SW480 (cell line): ENCODE data around the gene PRSS38.
"Not testable (repeated sequence)": the region's sequence is repeated elsewhere in the genome, so short reads cannot be mapped to it uniquely, and the experiment has no call there.

ENCODE experiments used
- DNase-seq: peaks from one replicate; pipeline ENCODE4 v3.0.0-alpha.2; 2016; ENCODE audit warnings: low spot score

Gene PRSS38

DNA sequence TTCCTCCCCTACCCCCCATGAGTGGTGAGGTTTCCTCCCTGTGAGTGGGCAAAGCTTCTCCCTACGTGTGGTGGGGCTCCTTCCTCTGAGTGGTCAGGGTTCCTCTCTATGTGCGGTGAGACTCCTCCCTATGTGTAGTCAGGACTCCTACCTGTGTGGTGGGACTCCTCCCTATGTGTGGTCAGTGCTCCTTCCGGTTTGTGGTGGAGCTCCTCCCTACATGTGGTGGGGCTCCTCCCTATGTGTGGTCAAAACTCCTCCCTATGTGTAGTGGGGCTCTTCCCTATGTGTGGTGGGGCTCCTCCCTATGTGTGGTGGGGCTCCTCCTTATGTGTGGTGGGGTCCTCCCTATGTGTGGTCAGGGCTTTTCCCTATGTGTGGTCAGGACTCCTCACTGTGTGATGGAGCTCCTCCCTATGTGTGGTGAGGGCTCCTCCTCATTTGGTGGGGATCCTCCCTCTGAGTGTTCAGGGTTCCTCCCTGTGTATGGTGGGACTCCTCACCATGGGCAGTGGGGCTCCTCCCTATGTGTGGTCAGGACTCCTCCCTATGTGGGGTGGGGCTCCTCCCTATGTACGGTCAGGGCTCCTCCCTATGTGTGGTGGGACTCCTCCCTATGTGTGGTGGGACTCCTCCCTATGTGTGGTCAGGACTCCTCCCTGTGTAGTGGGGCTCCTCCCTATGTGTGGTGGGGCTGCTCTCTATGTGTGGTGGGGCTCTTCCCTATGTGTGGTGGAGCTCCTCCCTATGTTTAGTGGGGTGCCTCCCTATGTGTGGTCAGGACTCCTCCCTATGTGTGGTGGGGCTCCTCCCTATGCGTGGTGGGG lies 29.1 kb downstream of the PRSS38 start:
- DNase-seq: no peak

DNA sequence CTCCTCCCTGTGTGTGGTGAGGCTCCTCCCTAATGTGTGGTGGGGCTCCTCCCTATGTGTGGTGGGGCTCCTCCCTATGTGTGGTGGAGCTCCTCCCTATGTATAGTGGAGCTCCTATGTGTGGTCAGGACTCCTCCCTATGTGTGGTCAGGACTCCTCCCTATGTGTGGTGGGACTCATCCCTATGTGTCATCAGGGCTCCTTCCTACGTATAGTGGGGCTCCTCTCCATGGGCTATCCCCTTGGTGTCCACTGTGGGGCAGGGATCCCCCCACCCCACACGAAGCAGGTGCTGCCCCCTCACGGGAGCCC lies 29.6 kb downstream of the PRSS38 start:
- no peak for DNase-seq

DNA sequence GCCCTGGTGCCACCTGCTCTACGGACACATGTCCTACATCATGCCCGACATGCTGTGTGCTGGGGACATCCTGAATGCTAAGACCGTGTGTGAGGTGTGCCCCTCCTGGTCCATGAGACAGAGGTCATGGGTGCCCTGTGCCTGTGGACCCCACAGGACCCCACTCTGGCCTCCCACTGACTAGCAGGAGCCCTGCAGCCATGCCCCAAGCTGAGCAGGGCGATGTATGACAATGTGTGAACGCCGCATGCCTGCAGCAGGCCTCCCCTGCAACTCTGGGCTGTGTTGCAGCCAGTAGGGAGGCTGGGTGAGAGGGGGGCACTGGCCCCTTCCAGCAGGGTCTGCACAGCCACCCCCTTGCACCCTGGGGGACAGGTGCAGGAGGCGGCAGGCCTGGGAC lies 30.0 kb downstream of the PRSS38 start:
- no peak for DNase-seq

DNA sequence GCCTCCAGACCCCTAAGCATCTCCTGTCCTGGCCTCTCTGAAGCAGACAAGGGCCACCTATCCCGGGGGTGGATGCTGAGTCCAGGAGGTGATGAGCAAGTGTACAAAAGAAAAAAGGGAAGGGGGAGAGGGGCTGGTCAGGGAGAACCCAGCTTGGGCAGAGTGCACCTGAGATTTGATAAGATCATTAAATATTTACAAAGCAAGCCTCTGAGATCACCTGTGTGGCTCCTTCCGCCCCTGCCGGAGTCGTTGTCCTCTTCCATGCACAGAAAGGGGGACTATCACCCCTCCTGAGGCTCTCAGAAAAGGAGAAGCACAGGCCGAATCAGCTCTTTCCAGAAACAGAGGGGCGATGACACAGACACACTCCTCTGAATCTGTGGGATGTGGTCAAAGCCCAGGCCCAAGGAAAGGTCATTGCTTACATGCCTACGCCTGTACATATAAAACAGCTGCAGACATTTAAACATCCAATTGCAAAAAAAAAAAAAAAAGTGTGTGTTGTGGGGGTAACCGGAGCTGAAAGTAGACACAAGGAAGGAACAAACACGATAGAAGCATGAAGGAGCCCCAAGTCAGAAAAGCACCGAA lies 30.9 kb downstream of the PRSS38 start:
- DNase-seq: no peak

GRCh38 chr1:227847046-227847445 lies 31.6 kb downstream of the PRSS38 start:
- DNase-seq: not testable (repeated sequence)

DNA sequence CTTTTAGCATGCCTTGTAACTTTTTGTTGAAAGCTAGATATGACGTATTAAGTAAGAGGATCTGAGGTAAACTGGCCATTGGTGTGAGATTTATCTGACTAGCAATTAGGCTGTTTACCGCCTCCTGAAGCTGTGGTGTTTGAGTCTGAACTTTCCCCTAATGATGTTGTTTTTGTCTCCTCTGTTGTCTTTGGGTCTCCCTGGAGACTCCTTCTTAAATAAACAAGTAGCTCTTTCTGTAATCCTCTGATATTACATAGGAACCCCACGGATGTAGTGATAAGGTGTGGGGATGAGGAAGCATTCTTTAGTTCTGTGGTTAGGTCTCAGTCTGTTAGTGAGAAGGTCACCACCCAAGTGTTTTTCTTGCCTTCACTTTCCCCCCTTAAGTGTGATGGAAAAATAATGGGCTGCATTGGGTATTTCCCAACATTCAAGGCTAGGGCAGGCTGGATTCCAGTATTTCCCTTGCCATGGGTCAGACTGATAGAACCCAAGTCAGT lies 33.0 kb downstream of the PRSS38 start:
- DNase-seq: no peak

GRCh38 chr1:227849251-227849650 lies 33.8 kb downstream of the PRSS38 start:
- DNase-seq: no peak

- DNase-seq: no peak
Measured at GRCh38 chr1:227854189-227854588, 38.7 kb downstream of the PRSS38 start.

DNA sequence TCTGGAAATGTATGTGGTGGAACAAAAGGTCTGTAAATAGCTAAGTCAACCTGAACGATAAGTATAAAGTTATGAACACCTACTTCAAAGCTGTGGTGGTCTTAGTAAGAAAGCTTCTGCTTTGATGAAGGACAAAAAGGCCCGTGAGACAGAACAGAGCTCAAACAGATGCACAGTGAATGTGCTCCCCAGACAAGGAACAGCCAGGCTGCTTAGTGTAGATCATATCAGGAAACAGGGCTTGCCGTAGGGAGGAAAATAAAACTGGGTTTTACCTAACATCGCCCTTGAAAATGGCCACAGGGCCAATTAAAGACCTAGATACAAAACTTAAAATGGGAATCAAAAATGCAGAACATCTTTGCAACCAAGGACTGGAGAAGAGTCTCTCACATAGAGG lies 40.2 kb downstream of the PRSS38 start:
- no peak for DNase-seq

GRCh38 chr1:227856147-227856858 lies 40.8 kb downstream of the PRSS38 start:
- no peak for DNase-seq

DNA sequence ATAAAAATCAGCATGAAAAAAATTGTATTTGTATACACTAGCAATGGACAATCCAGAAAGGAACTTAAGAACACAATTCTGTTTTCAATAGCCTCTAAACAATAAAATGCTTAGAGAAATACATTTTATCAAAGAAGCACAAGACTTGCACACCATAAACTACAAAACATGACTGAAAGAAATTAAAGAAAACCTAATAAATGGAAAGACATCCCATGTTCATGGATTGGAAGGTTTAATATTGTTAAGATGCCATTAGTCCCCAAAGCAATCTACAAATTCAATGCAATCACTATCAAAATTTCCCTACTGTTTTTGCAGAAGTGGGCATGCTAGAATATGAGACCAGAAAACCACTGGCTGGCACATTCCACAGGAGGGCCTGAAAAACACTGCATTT lies 49.4 kb downstream of the PRSS38 start:
- DNase-seq: no peak

DNA sequence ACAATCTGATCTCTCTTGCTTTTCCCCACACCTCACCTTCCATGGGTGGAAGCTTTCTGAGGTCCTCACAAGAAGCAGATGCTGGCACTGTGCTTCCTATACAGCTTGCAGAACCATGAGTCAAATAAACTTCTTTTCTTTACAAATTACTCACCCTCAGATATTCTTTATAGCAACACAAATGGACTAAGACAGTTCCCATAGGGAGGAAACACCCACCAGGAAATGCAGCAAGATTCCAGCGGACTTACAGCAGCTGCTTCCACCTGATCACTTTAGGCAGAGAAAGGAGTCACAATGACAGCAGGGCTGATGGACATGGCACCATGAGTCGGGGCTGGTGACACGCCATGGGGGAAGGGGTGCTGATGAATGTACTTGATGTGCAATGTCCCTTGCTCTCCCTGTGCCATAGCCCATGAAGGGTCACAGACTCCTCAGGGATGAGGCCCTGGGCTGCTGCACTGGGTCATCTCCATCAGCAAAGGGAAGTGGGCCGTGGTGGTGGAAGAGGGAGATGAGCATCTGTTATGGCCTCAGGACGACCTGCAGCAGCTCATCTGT lies 53.9 kb downstream of the PRSS38 start:
- no peak for DNase-seq

- no peak for DNase-seq
Measured at GRCh38 chr1:227869851-227870305, 54.4 kb downstream of the PRSS38 start.

- DNase-seq: no peak
Measured at GRCh38 chr1:227870366-227870765, 54.9 kb downstream of the PRSS38 start.

DNA sequence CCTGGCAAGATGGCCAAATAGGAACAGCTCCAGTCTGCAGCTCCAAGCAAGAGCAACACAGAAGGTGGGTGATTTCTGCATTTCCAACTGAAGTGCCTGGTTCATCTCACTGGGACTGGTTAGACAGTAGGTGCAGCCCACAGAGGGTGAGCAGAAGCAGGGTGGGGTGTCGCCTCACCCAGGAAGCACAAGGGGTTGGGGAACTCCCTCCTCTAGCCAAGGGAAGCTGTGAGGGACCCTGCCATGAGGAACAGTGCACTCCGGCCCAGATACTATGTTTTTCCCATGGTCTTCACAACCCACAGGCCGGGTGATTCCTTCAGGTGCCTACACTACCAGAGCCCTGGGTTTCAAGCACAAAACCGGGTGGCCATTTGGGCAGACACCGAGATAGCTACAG lies 56.4 kb downstream of the PRSS38 start:
- DNase-seq: not testable (repeated sequence)

DNA sequence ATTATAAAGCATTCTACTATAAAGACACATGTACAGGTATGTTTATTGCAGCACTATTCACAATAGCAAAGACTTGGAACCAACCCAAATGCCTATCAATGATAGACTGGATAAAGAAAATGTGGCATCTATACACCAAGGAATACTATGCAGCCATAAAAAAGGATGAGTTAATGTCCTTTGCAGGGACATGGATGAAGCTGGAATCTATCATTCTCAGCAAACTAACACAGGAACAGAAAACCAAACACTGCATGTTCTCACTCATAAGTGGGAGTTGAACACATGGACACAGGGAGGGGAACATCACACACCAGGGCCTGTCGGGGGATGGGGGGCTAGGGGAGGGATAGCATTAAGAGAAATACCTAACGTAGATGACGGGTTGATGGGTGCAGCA lies 62.3 kb downstream of the PRSS38 start:
- not testable (repeated sequence) for DNase-seq

GRCh38 chr1:227880342-227880924 lies 65.0 kb downstream of the PRSS38 start:
- DNase-seq: no peak

GRCh38 chr1:227883073-227883520 lies 67.6 kb downstream of the PRSS38 start:
- no peak for DNase-seq

DNA sequence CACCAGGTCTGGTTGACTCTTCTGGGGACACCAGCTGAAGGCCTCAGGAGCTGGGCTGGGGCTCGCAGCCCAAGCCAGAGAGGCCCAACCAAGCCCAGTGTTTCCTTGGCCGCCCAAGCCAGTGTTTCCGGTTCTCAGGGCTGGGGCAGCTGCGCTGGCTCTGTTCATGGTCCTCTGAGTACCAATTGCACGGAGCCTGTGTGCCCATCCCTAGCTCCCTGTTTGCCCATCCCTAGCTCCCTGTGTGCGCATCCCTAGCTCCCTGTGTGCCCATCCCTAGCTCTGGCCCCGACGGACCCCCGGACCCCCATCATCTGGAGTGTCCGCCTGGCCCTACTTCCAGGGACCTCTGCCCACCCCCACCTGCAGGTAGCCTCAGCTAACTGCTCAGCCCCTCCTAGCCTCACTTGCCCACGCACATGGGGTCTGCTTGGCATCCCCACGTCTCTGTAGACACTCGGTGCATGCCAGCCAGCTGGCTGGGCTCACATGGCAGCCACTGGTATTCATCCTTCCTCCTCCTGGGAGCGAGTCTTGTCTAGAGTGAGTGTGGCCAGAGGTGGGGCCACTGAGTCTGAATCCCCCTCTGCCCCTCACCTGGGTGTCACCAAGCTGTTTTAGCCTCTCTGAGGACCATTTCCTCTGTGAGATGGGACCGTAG lies 68.3 kb downstream of the PRSS38 start:
- no peak for DNase-seq

- DNase-seq: no peak
Measured at GRCh38 chr1:227884370-227885134, 69.1 kb downstream of the PRSS38 start.

GRCh38 chr1:227885135-227885647 lies 69.7 kb downstream of the PRSS38 start:
- no peak for DNase-seq
